GM12874 (cell line): ENCODE results near the gene NCOR2.

Source experiments
- CTCF ChIP-seq: IDR thresholded peaks from 2 replicates; pipeline ENCODE4 v1.5.1; 2011; ENCODE audit warnings: low read depth, mild to moderate bottlenecking, control low read depth, low read length, moderate library complexity; ENCODE audit not compliant: insufficient read depth

NCOR2 gene

GRCh38 chr12:124543052-124543589, 24.3 kb downstream of the NCOR2 start:
- TF ChIP-seq CTCF, result no peak

GRCh38 chr12:124542021-124542949, 25.1 kb downstream of the NCOR2 start:
- no peak for TF ChIP-seq CTCF

- TF ChIP-seq CTCF, result no peak
These were observed 26.1 kb downstream of the NCOR2 start for GRCh38 chr12:124541322-124541721.

GRCh38 chr12:124539084-124540041, 28.0 kb downstream of the NCOR2 start:
- TF ChIP-seq CTCF, result no peak

GRCh38 chr12:124538194-124539082, 29.0 kb downstream of the NCOR2 start:
- no peak for TF ChIP-seq CTCF

- TF ChIP-seq CTCF, result no peak
These were observed 29.8 kb downstream of the NCOR2 start for GRCh38 chr12:124537525-124538193.
